WERI-Rb-1 (cell line): ENCODE results near the gene ESRRA.

Experiments
- DNase-seq: peaks from one replicate; pipeline ENCODE4 v3.0.0-alpha.2; 2020
- H3K27ac ChIP-seq: fragments of 250-450 bp; sonication (Bioruptor Pico); 2 replicates; pipeline ENCODE4 v1.5.1; 2020; ENCODE audit warnings: mild to moderate bottlenecking, moderate library complexity
- H3K27me3 ChIP-seq: fragments of 250-450 bp; sonication (Bioruptor Pico); 2 replicates; pipeline ENCODE4 v1.5.1; 2021; ENCODE audit warnings: mild to moderate bottlenecking, low read depth, moderate library complexity; ENCODE audit not compliant: insufficient read depth, severe bottlenecking
- H3K36me3 ChIP-seq: fragments of 250-450 bp; sonication (Bioruptor Pico); 2 replicates; pipeline ENCODE4 v1.5.1; 2020; ENCODE audit warnings: mild to moderate bottlenecking, moderate library complexity
- H3K4me3 ChIP-seq: 2 replicates; pipeline ENCODE4 v1.5.1; 2011; ENCODE audit warnings: low read depth, mild to moderate bottlenecking, control low read depth, low read length
- H3K9me3 ChIP-seq: fragments of 250-450 bp; sonication (Bioruptor Pico); 2 replicates; pipeline ENCODE4 v1.5.1; 2021; ENCODE audit warnings: mild to moderate bottlenecking, moderate library complexity; ENCODE audit not compliant: severe bottlenecking
- CTCF ChIP-seq: IDR thresholded peaks from 2 replicates; pipeline ENCODE4 v1.5.1; 2011; ENCODE audit warnings: low read depth, mild to moderate bottlenecking, control low read depth, inconsistent platforms, low read length

ESRRA gene

GRCh38 chr11:64305075-64305690 is at the start of gene ESRRA:
Gene ESRRA, plus strand, starts transcription at chr11:64305524. Its CDS starts 1,656 bp downstream, at chr11:64307180.
- no peak for TF ChIP-seq CTCF
- Histone ChIP-seq H3K36me3 (peaks cover 4% of the 10 kb centered on the region), H3K27me3 (no peaks in the 10 kb centered on the region), H3K27ac (peak within 1 kb of the TSS; percentile 79), H3K9me3 (no peaks in the 10 kb centered on the region), H3K4me3 (peak within 1 kb of the TSS; percentile 88)
- DNase-seq, result peak; percentile 99

DNA sequence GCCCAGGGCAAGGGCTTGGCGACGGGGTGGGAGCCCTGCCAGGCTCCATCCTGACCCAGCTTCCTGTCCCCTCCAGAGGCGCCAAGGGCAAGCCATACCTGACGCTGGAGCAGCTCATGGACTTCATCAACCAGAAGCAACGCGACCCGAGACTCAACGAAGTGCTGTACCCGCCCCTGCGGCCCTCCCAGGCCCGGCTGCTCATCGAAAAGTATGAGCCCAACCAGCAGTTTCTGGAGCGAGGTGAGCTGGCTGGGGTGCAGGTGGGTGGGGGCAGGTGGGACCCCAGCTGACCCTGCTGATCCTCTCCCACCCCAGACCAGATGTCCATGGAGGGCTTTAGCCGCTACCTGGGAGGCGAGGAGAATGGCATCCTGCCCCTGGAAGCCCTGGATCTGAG is 49.0 kb upstream of the ESRRA start:
- Histone ChIP-seq H3K36me3 (peaks cover 59% of the 10 kb centered on the region), H3K27me3 (no peaks in the 10 kb centered on the region), H3K4me3 (no peak overlapping the region), H3K27ac (peak overlapping the region; percentile 33; the same call in 1 of the 2 replicates), H3K9me3 (no peaks in the 10 kb centered on the region)
- no peak for TF ChIP-seq CTCF
- DNase-seq, result no peak

DNA sequence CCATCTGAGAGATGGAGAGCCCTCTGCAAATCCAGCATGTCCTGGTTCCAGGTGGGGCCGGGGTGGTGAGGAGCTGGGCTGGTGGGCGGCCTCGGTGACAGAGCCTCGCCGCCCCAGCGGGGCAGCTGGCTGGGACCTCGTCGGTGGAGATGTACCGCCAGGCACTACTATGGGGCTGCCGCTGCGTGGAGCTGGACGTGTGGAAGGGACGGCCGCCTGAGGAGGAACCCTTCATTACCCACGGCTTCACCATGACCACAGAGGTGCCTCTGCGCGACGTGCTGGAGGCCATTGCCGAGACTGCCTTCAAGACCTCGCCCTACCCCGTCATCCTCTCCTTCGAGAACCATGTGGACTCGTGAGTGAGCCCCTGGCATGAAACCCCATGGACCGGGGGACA is 47.0 kb upstream of the ESRRA start:
- TF ChIP-seq CTCF, result no peak
- no peak for DNase-seq
- Histone ChIP-seq H3K36me3 (peaks cover 76% of the 10 kb centered on the region), H3K4me3 (no peak overlapping the region), H3K9me3 (no peaks in the 10 kb centered on the region), H3K27ac (no peak overlapping the region), H3K27me3 (no peaks in the 10 kb centered on the region)

DNA sequence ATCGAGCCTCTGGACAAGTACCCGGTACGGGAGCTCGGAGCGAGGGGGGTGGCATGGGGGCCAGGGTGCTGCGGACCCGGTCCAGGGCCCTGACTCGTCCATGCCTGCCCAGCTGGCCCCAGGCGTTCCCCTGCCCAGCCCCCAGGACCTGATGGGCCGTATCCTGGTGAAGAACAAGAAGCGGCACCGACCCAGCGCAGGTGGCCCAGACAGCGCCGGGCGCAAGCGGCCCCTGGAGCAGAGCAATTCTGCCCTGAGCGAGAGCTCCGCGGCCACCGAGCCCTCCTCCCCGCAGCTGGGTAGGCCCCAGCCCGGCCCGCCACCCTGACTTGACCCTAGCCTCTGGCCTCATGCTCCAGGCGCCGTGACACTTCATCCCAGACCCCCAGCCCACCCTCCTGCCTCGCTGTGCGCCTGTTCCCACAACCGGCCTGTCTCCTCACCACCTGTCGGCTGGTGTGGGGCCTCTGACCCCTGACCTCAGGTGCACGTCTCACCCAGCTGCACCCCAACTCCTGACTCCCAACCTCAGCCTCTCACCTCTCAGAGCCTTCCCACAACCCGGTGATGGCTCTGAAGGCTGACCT is 46.3 kb upstream of the ESRRA start:
- Histone ChIP-seq H3K27ac (no peak overlapping the region), H3K27me3 (no peaks in the 10 kb centered on the region), H3K9me3 (no peaks in the 10 kb centered on the region), H3K4me3 (no peak overlapping the region), H3K36me3 (peaks cover 81% of the 10 kb centered on the region)
- TF ChIP-seq CTCF, result no peak
- DNase-seq, result no peak

DNA sequence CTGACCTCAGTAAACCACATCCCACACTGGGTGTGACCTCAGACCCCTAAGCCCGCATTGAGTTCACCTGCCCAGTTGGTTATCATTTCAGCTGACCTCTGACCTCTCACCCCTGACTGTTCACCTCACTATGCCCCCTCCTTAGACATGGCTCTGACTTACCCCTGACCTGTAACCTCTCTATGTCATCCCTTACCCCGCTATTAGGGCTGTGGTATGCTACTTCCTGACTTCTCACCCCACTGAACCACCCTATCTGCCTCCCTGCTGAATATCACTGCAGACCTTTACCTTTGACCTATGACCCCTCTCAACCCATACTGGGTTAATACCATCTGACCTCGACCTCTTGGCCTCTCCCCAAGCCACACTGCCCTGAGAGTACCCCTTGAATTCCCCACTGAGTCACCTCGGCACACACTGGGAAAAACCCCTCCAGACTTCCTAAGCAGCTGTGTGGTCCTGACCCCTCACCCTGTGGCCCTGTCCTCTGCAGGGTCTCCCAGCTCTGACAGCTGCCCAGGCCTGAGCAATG is 45.7 kb upstream of the ESRRA start:
- Histone ChIP-seq H3K36me3 (peaks cover 85% of the 10 kb centered on the region), H3K27me3 (no peaks in the 10 kb centered on the region), H3K9me3 (no peaks in the 10 kb centered on the region), H3K4me3 (no peak overlapping the region), H3K27ac (no peak overlapping the region)
- no peak for DNase-seq
- no peak for TF ChIP-seq CTCF
